ENCODE results near the gene PDGFC. TPM values are rescaled to one million over a fixed set of nuclear protein-coding genes. Genes with fewer than 3 reads are reported as not detected.

PDGFC gene
- 15.3 and 38.1 TPM in 2 replicates for total RNA-seq

- DNase-seq (ENCODE audit: low read depth in 2 of 2): peak; percentile 70 to 85
Observed at GRCh38 chr4:156971676-156972378, at the start of gene PDGFC. Gene PDGFC, minus strand, starts transcription at chr4:156971799. Its CDS starts 896 bp downstream, at chr4:156970903.

- no peak for DNase-seq (ENCODE audit: low read depth in 2 of 2)
Observed at GRCh38 chr4:157020882-157021281, 49.3 kb upstream of the PDGFC start.

- DNase-seq (ENCODE audit: low read depth in 2 of 2): no peak
Observed at GRCh38 chr4:157018920-157019490, 47.4 kb upstream of the PDGFC start.

GRCh38 chr4:157014621-157015591 lies 43.3 kb upstream of the PDGFC start:
- DNase-seq (ENCODE audit: low read depth in 2 of 2): peak in 1 of 2 donors; percentile 80

- no peak for DNase-seq (ENCODE audit: low read depth in 2 of 2)
Observed at GRCh38 chr4:157013656-157014055, 42.1 kb upstream of the PDGFC start.

- DNase-seq (ENCODE audit: low read depth in 2 of 2): no peak
Observed at GRCh38 chr4:157012781-157013180, 41.2 kb upstream of the PDGFC start.

GRCh38 chr4:157012296-157012695 lies 40.7 kb upstream of the PDGFC start:
- DNase-seq (ENCODE audit: low read depth in 2 of 2): no peak

- DNase-seq (ENCODE audit: low read depth in 2 of 2): no peak
Observed at GRCh38 chr4:157010630-157011029, 39.0 kb upstream of the PDGFC start.

- DNase-seq (ENCODE audit: low read depth in 2 of 2): no peak
Observed at GRCh38 chr4:157005831-157006230, 34.2 kb upstream of the PDGFC start.

- peak; percentile 17 to 31 for DNase-seq (ENCODE audit: low read depth in 2 of 2)
Observed at GRCh38 chr4:157005193-157005592, 33.6 kb upstream of the PDGFC start.

GRCh38 chr4:157004279-157005161 lies 32.9 kb upstream of the PDGFC start:
- peak; percentile 66 to 72 for DNase-seq (ENCODE audit: low read depth in 2 of 2)

GRCh38 chr4:156999175-156999517 lies 27.5 kb upstream of the PDGFC start:
- peak; percentile 94 to 97 for DNase-seq (ENCODE audit: low read depth in 2 of 2)

GRCh38 chr4:156998500-156999174 lies 27.0 kb upstream of the PDGFC start:
- DNase-seq (ENCODE audit: low read depth in 2 of 2): peak; percentile 17 to 42

GRCh38 chr4:156992943-156993342 lies 21.3 kb upstream of the PDGFC start:
- peak in 1 of 2 donors; percentile 60 for DNase-seq (ENCODE audit: low read depth in 2 of 2)

- DNase-seq (ENCODE audit: low read depth in 2 of 2): no peak
Observed at GRCh38 chr4:156991161-156991560, 19.6 kb upstream of the PDGFC start.

- peak; percentile 45 to 65 for DNase-seq (ENCODE audit: low read depth in 2 of 2)
Observed at GRCh38 chr4:156983366-156983765, 11.8 kb upstream of the PDGFC start.

- peak in 1 of 2 donors; percentile 14 for DNase-seq (ENCODE audit: low read depth in 2 of 2)
Observed at GRCh38 chr4:156981262-156981769, 9.7 kb upstream of the PDGFC start.

- DNase-seq (ENCODE audit: low read depth in 2 of 2): peak in 1 of 2 donors; percentile 84
Observed at GRCh38 chr4:156977435-156978160, 6.0 kb upstream of the PDGFC start.

GRCh38 chr4:156976147-156976546 lies 4.5 kb upstream of the PDGFC start:
- DNase-seq (ENCODE audit: low read depth in 2 of 2): peak in 1 of 2 donors; percentile 88

GRCh38 chr4:156975686-156976085 lies 4.1 kb upstream of the PDGFC start:
- DNase-seq (ENCODE audit: low read depth in 2 of 2): no peak
